Effector memory CD8-positive, alpha-beta T cell (primary cell): ENCODE results near the gene AP2A2.

ENCODE experiments used
- ATAC-seq: fragments of 150-1000 bp; cut with Tn5 transposase; replicated peaks from 2 replicates; pipeline ENCODE4 v1.10.0; 2021; ENCODE audit warnings: mild to moderate bottlenecking, moderate library complexity
- DNase-seq, 3 experiments: peaks; one replicate each; pipeline ENCODE4 v3.0.0; 2021
- H3K27ac Mint-ChIP-seq, 2 donors: one replicate each; pipeline ENCODE4 v1.8.0; 2022; ENCODE audit warnings: mild to moderate bottlenecking in 2 of 2, mixed read lengths in 2 of 2, moderate library complexity in 2 of 2
- H3K27me3 Mint-ChIP-seq, 2 donors: one replicate each; pipeline ENCODE4 v1.8.0; 2022; ENCODE audit warnings: mixed read lengths in 2 of 2
- H3K36me3 Mint-ChIP-seq: one replicate; pipeline ENCODE4 v1.8.0; 2022; ENCODE audit warnings: mild to moderate bottlenecking, moderate library complexity, mixed read lengths; ENCODE audit not compliant: insufficient read depth
- H3K4me1 Mint-ChIP-seq, 2 donors: one replicate each; pipeline ENCODE4 v1.8.0; 2022; ENCODE audit warnings: low read depth in 2 of 2, mixed read lengths in 2 of 2
- H3K4me3 Mint-ChIP-seq, 2 donors: one replicate each; pipeline ENCODE4 v1.8.0; 2022; ENCODE audit warnings: mild to moderate bottlenecking in 2 of 2, mixed read lengths in 2 of 2, moderate library complexity in 2 of 2
- H3K9me3 Mint-ChIP-seq, 2 donors: one replicate each; pipeline ENCODE4 v1.8.0; 2022; ENCODE audit warnings: mixed read lengths in 2 of 2

Gene AP2A2

DNA sequence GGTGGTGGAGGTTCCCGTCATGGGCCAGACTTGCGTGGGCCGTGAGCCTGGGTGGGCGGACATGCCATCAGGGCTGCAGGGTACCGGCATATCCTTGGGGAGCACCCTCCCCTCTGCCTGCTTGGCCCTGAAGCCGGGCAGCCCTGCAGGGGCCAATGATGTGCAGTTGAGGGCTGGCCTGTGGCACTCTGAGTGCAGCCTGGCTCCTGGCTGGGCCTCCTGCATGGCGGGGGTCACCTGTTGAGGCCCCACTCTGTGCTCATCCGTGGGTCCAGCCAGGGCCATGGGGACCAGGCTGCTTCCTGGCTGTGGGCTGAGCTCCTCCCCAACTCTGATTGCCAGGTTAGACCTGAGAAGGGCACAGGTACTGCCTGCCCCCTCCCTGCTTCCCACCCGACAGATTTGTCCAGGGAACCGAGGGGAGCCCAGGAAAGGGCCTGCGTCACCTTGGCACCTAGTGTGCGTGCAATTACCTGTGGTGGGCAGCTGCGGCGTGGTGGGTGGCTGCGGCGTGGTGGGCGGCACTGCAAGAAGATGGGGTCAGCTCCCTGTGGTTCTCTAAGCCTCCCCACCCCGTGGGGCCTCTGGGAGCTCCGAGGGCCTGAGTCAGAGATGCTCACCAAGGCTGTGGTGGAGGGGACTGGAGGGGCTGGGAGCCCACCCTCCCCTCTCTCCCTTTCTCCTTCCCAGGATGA is 94.7 kb downstream of the AP2A2 start:
- no peak overlapping the region for H3K4me3 Mint-ChIP-seq
- H3K4me1 Mint-ChIP-seq = peaks cover 26 to 27% of the 10 kb centered on the region in 2 donors
- ATAC-seq (no peak), DNase-seq (no peak)
- no peaks in the 10 kb centered on the region for H3K27me3 Mint-ChIP-seq
- H3K27ac Mint-ChIP-seq = no peak overlapping the region
- peaks cover 11 to 15% of the 10 kb centered on the region in 2 donors for H3K9me3 Mint-ChIP-seq
- H3K36me3 Mint-ChIP-seq = no peaks in the 10 kb centered on the region

DNA sequence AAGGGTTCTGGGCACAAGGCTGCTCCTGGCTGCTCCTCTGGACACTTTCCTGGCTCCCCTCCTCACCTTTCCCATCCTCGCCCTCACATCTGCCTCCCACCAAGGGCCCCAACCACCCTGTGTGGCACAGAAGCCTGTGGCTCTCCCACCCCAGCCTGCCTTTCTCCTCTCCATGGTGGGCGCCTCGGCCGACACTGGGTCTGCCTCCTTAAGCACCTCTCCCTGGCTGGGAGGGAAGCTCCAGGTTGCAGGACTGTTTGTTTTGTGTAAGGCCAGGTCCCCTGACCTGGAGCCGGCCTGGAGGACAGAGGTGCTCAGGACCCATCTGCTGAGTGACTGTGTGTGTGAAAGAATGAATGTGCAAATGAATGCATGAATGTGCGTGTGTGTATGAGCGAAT is 96.7 kb downstream of the AP2A2 start:
- no peaks in the 10 kb centered on the region for H3K27me3 Mint-ChIP-seq
- no peaks in the 10 kb centered on the region for H3K36me3 Mint-ChIP-seq
- H3K4me1 Mint-ChIP-seq = peaks cover 11 to 12% of the 10 kb centered on the region in 2 donors
- DNase-seq (no peak), ATAC-seq (no peak)
- H3K27ac Mint-ChIP-seq = no peak overlapping the region
- peaks cover 4 to 5% of the 10 kb centered on the region in 2 donors for H3K9me3 Mint-ChIP-seq
- H3K4me3 Mint-ChIP-seq = no peak overlapping the region

DNA sequence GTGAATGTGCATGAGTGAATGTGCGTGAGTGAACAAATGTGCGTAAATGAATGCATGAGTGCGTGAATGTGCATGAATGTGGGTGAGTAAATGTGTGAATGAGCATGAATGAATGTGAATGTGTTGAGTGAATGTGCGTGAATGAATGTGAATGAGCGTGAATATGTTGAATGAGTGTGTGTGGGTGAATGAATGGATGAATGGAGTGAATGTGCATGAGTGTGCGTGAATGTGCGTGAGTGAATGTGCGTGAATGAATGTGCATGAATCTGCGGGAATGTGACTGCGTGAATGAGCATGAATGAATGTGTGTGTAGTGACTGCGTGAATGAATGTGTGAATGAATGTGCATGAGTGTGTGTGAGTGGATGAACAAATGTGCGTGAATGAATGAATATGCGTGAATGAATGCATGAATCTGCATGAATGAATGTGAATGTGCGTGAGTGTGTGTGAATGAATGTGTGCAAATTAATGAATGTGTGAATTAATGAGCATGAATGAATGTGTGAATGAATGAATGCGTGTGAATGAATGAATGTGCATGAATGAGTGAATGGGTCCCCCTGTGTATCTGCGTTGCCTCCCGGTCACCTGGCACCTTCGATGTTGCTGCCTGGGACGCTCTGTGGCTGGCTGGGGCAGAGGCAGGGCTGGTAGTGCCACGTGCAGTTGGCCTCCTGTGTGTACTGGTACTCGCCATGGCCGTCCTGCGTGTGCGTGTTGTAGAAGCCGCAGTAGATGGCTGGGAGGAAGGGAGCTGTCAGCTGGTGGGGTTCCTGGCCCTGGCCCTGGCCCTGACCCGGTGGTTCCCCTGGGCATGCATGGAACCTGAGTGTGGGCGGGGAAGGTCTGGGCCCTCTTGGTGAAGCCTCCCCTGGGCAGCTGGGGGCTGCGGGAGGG is 97.5 kb downstream of the AP2A2 start:
- DNase-seq = no peak
- no peak overlapping the region for H3K4me3 Mint-ChIP-seq
- no peak overlapping the region for H3K27ac Mint-ChIP-seq
- no peaks in the 10 kb centered on the region for H3K36me3 Mint-ChIP-seq
- peaks cover 4% of the 10 kb centered on the region in 2 donors for H3K4me1 Mint-ChIP-seq
- H3K9me3 Mint-ChIP-seq = no peaks in the 10 kb centered on the region
- H3K27me3 Mint-ChIP-seq = no peaks in the 10 kb centered on the region
- no peak for ATAC-seq

DNA sequence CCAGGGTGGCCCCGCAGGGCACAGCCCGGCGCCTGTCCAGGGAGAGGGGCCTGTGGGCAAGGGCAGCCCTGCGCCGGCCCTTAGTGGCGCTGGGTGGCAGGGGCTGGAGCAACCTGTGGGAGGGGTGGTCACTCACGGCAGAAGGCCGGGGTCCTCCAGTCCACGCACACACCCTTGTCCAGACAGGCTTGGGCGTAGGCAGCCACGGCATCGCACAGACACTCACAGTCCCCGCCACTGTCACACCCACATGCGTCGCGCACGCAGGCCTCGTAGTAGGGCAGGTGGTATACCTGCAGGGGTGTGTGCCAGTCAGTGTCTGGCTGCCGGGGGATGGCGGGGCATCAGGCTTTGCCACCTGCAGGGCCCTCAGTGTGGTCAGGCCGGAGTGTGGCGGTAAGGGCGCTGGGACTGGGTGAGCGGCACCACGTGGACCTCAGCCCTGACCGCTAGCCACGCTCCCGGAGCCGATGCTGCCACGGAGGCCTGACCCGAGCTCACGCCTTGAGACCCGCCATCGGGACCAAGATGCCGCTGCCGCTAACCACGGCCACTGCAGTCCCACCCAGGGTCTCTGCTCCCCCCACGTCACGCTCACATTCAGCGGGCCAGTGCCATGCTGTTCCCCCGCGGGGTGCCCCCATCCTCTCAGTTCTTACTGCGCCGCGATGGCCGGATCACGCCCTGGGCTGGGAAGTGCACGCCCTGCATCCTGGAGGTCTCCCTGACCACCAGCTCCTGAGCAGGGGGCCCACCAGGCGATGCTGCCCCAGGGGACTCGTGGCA is 98.3 kb downstream of the AP2A2 start:
- peaks cover 6% of the 10 kb centered on the region for H3K36me3 Mint-ChIP-seq
- H3K27ac Mint-ChIP-seq = no peak overlapping the region
- H3K9me3 Mint-ChIP-seq = no peaks in the 10 kb centered on the region
- ATAC-seq = no peak
- H3K4me3 Mint-ChIP-seq = no peak overlapping the region
- no peak for DNase-seq
- H3K27me3 Mint-ChIP-seq = no peaks in the 10 kb centered on the region
- H3K4me1 Mint-ChIP-seq = peaks cover 0 to 2% of the 10 kb centered on the region in 2 donors

DNA sequence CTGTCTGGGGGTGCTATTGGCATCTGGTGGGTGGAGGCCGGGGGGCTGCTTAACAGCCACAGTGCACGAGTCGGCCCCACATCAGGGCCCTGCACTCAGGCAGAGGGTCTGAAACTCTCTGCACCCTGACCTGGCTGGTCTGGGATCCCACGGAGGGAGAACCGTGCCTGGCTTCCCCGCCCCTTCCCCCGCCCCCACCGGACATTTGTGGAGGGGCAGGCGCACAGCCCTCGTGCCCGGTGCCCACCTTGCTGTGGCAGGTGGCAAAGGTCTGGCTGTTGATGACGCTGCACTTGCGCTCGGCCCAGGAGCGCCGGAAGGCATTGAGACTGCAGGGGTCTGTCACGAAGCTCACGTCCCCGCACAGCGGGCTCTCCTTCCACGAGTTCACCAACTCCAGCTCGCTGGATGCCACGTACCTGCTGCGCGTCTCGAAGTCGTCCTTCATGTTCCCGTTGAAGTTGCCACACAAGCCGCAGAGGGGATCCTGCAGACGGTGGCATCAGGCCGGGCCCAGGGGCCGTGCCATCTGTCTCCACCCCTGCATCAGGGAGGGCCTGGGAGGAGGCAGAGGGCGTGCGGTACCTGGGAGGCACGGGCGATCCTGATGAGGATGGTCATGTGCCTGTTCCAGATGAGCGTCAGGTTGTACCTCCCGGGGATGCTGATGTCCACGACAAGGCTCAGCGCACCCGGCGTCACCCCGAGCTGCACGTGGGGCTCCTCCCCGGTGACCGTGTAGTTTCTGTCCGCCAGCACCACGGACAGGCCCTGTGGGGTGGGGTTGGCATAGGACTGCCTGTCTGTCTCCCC is 99.1 kb downstream of the AP2A2 start:
- ATAC-seq (no peak), DNase-seq (no peak)
- no peaks in the 10 kb centered on the region for H3K27me3 Mint-ChIP-seq
- peaks cover 9% of the 10 kb centered on the region for H3K36me3 Mint-ChIP-seq
- H3K27ac Mint-ChIP-seq = no peak overlapping the region
- H3K9me3 Mint-ChIP-seq = no peaks in the 10 kb centered on the region
- no peak overlapping the region for H3K4me3 Mint-ChIP-seq
- peaks cover 0 to 2% of the 10 kb centered on the region in 2 donors for H3K4me1 Mint-ChIP-seq

DNA sequence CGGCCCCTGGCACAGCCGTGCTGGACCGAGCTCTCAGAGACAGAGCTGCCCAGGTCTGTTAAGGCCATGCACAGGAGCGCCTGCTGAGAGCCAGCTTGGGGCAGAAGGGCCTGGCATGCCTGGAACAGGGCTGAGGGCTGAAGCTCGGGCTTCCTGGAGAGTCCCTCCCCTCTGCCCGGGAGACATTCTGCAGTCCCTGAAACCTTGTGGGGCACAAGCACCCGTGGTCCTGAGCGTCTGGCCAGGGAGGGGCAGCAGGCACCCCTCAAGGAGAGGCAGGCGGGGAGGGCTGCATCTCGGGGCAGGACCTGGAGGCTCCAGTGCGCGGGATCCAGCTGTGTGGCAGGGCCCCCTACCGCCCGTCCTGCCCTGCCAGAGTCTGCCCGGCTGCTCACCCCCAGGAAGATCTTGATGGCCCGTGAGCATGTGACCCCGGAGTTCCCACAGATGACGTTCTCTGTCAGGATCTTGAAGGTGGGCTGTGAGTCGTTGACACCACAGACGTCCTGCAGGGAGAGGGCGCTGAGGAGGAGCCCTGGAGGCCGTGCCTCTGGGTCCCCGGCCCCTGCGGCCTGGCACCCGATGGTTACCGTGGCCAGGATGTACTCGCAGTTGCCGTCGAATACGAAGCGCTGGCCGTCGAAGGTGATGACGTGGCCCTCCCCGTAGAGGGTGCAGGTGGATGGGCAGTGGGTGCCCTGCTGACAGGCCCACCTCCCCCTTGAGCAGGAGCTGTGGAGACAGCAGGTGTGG is 99.9 kb downstream of the AP2A2 start:
- peaks cover 10% of the 10 kb centered on the region for H3K36me3 Mint-ChIP-seq
- H3K4me3 Mint-ChIP-seq = no peak overlapping the region
- H3K4me1 Mint-ChIP-seq = peaks cover 0 to 2% of the 10 kb centered on the region in 2 donors
- no peak overlapping the region for H3K27ac Mint-ChIP-seq
- H3K27me3 Mint-ChIP-seq = no peaks in the 10 kb centered on the region
- DNase-seq (no peak), ATAC-seq (no peak)
- no peaks in the 10 kb centered on the region for H3K9me3 Mint-ChIP-seq

DNA sequence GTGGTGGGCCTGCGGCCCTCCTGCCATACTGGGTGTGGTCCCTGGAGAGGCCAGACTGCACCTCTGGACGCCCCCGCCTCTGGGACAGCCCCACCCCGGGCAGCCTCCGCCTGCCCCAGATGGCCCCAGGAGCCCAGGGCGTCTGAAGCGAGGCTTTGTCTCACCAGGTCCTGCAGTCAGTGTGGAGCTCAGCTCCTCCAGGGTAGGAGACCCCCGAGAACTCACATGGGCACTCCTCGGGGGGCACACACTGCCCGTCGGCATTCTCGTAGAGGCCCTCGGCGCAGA is 100.4 kb downstream of the AP2A2 start:
- Mint-ChIP-seq H3K9me3 (no peaks in the 10 kb centered on the region), H3K27ac (no peak overlapping the region), H3K4me3 (no peak overlapping the region), H3K4me1 (peaks cover 0 to 2% of the 10 kb centered on the region in 2 donors), H3K27me3 (no peaks in the 10 kb centered on the region), H3K36me3 (peaks cover 10% of the 10 kb centered on the region)
- no peak for ATAC-seq
- no peak for DNase-seq

DNA sequence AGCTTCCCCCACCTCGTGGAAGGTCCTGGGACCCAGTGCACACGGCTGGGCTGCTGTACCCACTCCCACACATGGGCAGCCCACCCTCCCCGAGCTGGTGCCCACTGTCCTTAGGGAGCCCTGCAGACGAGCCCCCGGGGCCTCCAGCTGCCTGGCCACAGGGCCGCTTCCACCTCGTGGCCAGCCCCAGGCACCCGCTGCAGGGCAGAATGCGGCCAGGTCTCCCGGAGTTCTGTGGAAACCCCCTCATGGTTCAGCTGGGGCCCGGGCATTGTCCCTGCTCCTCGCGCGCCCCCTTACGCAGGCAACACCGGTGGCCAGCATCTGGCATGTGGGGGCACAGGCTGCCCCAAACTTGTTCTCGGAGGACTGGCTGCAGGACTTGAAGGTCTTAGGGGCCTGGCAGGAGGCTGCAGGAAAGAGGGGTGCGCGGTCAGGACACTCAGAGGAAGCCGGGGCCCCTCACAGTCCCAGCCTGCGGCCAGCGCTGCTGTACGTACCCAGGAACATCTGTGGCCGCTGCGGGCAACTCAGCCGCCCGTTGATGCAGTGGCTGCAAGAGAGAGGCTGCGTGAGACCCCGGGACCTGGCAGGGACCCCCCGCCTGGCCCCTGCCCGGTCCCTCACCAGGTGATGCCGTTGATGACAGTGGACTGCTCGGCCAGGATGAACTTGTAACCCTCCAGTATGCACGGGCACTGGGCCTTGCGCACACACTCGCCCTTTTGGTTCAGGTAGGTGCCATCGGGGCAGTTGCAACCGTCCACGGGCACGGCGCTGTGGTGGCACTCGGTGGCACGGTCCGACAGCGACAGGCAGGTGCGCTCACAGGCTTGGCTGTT is 101.2 kb downstream of the AP2A2 start:
- H3K27ac Mint-ChIP-seq = no peak overlapping the region

DNA sequence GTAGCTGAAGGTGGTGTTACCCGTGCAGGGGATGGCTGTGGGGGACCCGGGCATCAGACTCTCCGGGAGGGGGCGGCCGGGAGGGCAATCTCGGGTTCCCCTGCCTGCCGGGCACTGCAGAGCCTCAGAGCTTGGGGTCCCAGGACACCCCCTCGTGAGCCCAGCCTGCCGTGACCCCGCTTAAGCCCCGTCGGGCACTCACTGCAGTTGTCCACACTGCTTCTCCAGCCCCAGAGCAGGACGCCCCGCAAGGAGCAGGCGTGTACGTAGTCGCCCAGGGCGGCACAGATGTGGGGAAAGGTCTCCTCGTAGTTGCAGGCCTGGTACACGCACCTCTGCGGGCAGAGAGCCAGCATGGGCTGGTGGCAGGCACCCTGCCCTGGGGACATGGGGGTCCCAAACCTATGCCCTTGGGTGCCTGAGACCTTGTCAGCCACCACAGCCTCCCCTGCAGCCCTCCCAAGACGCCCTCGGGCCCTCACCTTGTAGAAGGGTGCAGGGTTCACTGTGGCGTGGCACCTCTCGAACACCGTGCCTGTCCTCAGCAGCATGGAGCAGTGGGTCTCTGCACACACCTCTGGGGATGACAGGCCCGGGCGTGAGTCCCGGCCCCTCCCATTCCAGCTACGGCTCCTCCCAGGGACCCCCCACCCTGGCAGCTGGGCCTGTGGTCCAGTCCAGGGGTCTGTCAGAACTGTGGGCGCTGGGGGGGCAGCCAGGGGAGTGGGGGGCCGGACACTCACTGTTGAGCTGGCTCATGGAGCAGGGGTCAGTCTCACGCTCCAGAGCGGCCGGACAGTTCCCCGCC is 102.0 kb downstream of the AP2A2 start:
- ATAC-seq = no peak
- Mint-ChIP-seq H3K27ac (no peak overlapping the region), H3K4me3 (no peak overlapping the region), H3K27me3 (no peaks in the 10 kb centered on the region), H3K36me3 (peaks cover 10% of the 10 kb centered on the region), H3K9me3 (peaks cover 6 to 9% of the 10 kb centered on the region in 2 donors), H3K4me1 (peaks cover 0 to 2% of the 10 kb centered on the region in 2 donors)
- DNase-seq = no peak

More for the DNA sequence above, 101.2 kb downstream of the AP2A2 start:
- no peak for DNase-seq
- Mint-ChIP-seq H3K4me3 (no peak overlapping the region), H3K27me3 (no peaks in the 10 kb centered on the region), H3K36me3 (peaks cover 10% of the 10 kb centered on the region), H3K9me3 (peaks cover 0 to under 1% of the 10 kb centered on the region in 2 donors), H3K4me1 (peaks cover 0 to 2% of the 10 kb centered on the region in 2 donors)
- ATAC-seq = no peak

DNA sequence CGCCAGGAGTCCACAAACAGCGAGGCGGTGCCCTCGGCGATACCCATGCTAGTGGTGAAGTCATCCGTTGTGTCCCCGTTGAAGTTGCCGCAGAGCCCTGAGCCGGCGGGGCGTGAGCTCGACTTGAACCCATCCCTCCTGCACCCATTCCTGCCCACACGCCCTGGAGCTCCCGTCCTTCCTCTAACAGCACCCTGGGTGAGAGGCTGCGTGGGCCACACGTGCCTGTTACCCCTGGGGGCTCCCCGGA is 102.5 kb downstream of the AP2A2 start:
- H3K4me3 Mint-ChIP-seq = no peak overlapping the region
- ATAC-seq (no peak), DNase-seq (no peak)
- peak overlapping the region in 1 of 2 donors; percentile 55 for H3K27ac Mint-ChIP-seq
- H3K4me1 Mint-ChIP-seq = no peaks in the 10 kb centered on the region
- peaks cover 6 to 9% of the 10 kb centered on the region in 2 donors for H3K9me3 Mint-ChIP-seq
- H3K36me3 Mint-ChIP-seq = peaks cover 10% of the 10 kb centered on the region
- no peaks in the 10 kb centered on the region for H3K27me3 Mint-ChIP-seq

DNA sequence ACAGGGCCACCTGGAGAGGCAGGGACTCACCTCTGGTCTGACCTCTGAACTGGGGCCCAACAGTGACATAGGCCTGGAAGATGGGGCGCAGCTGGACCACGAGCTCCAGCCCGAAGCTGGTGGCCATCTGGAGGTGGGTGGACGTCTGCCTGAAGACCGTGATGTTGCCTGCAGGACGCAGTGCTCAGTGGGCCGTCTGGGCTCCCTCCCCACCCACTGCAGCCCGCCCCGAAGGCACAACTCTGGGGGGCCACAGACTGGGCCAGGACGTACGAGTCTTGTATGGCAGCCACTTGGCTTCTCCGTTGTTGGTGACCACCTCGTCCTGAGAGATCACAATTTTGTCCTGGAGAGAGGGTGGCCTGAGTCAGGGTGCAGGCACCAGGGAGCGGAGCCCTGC is 102.9 kb downstream of the AP2A2 start:
- Mint-ChIP-seq H3K4me3 (no peak overlapping the region), H3K9me3 (peaks cover 6 to 9% of the 10 kb centered on the region in 2 donors), H3K36me3 (peaks cover 10% of the 10 kb centered on the region), H3K4me1 (no peaks in the 10 kb centered on the region), H3K27me3 (no peaks in the 10 kb centered on the region), H3K27ac (peak overlapping the region in 1 of 2 donors; percentile 55)
- DNase-seq = no peak
- ATAC-seq = no peak
